C4-2B (cell line): Measurements from ENCODE around the gene LCNL1.

ENCODE experiments used
- H3K27ac ChIP-seq: fragments of 450-650 bp; 2 replicates; pipeline ENCODE4 v1.5.1; 2017
- ZFX ChIP-seq: fragments of 450-650 bp; IDR thresholded peaks from 2 replicates; pipeline ENCODE4 v1.6.1; 2017
- TF ChIP-seq, protein P1 (sequence below): fragments of 450-650 bp; conservative IDR thresholded peaks from 2 replicates; pipeline ENCODE4 v1.5.1; 2017; ENCODE audit warnings: mild to moderate bottlenecking

The LCNL1 gene

DNA sequence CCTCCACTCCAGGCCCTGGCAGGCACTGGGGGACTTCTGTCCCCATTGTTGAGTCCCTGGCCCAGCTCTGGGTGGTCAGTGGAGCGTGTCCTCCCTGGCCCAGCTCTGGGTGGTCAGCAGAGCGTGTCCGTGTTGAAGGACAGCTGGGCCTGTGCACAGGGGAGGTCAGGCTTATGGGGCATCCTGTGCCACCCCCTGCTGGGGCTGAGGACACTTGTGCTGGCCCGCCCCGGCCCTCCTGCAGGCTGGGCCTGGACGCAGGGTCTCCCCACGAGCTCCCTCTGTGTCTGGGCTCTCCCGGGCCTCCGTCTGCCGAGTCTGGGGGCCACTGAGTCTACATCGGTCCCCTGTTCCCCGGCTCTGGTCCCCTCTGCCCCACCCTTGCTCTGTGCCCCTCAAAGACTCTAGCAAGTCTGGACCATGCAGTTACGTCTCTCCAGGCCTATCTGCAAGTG lies 25.1 kb downstream of the LCNL1 start:
- no peak overlapping the region for H3K27ac ChIP-seq
- no peak for TF ChIP-seq ZFX
- TF ChIP-seq, protein P1, sequence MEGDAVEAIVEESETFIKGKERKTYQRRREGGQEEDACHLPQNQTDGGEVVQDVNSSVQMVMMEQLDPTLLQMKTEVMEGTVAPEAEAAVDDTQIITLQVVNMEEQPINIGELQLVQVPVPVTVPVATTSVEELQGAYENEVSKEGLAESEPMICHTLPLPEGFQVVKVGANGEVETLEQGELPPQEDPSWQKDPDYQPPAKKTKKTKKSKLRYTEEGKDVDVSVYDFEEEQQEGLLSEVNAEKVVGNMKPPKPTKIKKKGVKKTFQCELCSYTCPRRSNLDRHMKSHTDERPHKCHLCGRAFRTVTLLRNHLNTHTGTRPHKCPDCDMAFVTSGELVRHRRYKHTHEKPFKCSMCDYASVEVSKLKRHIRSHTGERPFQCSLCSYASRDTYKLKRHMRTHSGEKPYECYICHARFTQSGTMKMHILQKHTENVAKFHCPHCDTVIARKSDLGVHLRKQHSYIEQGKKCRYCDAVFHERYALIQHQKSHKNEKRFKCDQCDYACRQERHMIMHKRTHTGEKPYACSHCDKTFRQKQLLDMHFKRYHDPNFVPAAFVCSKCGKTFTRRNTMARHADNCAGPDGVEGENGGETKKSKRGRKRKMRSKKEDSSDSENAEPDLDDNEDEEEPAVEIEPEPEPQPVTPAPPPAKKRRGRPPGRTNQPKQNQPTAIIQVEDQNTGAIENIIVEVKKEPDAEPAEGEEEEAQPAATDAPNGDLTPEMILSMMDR: no peak

DNA sequence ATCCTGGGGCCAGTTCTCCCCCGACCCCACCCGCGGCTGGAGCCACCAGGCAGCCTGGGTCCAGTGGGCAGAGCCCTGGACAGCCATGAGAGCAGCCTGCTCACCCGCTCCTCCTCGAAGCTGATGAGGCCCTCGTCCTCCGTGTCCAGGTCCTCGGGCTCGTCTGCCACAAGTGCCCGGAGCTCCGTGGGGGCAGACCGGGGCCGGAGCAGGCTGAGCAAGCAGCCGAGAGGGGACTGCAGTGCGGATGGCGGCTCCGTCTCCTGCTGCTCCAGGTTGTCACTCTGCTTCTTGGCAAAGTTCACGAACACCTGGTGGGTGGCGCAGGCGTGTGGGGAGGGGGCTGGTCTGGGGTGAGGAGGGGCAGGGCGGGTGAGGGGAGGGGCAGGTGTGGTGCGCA lies 25.5 kb downstream of the LCNL1 start:
- H3K27ac ChIP-seq: no peak overlapping the region
- TF ChIP-seq ZFX: no peak
- TF ChIP-seq, protein P1: no peak

DNA sequence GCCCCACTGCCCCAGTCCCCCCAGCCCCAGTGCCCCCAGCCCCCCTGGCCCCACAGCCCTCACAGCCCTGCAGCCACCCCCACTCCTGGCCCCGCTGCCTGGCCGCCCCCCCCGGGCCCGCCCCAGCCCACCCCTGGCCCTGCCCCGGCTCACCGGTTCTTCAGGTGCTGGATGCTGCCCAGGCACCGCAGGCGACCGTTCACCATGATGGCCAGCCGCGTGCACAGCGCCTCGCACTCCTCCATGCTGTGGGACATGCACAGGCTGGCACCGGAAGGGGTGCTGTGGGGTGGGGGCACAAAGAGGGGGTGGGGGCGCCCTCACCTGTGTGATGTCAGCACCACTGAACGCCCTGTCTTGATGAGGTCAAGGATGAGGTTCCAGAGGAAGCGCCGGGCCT lies 26.4 kb downstream of the LCNL1 start:
- H3K27ac ChIP-seq: no peak overlapping the region
- TF ChIP-seq ZFX: no peak
- TF ChIP-seq, protein P1: no peak

GRCh38 chr9:137009938-137010732 lies 27.3 kb downstream of the LCNL1 start:
- H3K27ac ChIP-seq: no peak overlapping the region
- TF ChIP-seq, protein P1: no peak
- TF ChIP-seq ZFX: no peak

- no peak overlapping the region for H3K27ac ChIP-seq
- TF ChIP-seq, protein P1: no peak
These were observed 28.4 kb downstream of the LCNL1 start for GRCh38 chr9:137011156-137011555.

- no peak overlapping the region for H3K27ac ChIP-seq
- TF ChIP-seq, protein P1: no peak
- TF ChIP-seq ZFX: no peak
These were observed 29.3 kb downstream of the LCNL1 start for GRCh38 chr9:137011907-137012675.
